HL-60 (cell line): Measurements from ENCODE around the gene ZFYVE28.

ENCODE experiments used
- DNase-seq, 2 experiments: peaks; one replicate each; pipeline ENCODE4 v3.0.0-alpha.2; 2010 to 2020; ENCODE audit warnings: low read depth in 1 of 2, low spot score in 1 of 2
- H3K27ac ChIP-seq: fragments of 250-450 bp; sonication (Bioruptor Pico); replicated peaks from 2 replicates; pipeline ENCODE4 v1.5.1; 2020; ENCODE audit warnings: mild to moderate bottlenecking, moderate library complexity
- H3K27me3 ChIP-seq: fragments of 250-450 bp; sonication (Bioruptor Pico); 2 replicates; pipeline ENCODE4 v1.5.1; 2021; ENCODE audit warnings: mild to moderate bottlenecking, moderate library complexity; ENCODE audit not compliant: insufficient read depth, poor library complexity, severe bottlenecking
- H3K4me3 ChIP-seq: replicated peaks from 2 replicates; pipeline ENCODE4 v1.5.1; 2011; ENCODE audit warnings: mild to moderate bottlenecking, control low read depth, low read length; ENCODE audit not compliant: insufficient read depth
- CTCF ChIP-seq: IDR thresholded peaks from one replicate; pipeline ENCODE4 v1.5.1; 2011; ENCODE audit warnings: low read length, control low read depth, inconsistent platforms; ENCODE audit not compliant: insufficient read depth
- GABPA ChIP-seq: IDR thresholded peaks from 2 replicates; pipeline ENCODE4 v1.6.1; 2012; ENCODE audit warnings: low read depth
- POLR2AphosphoS5 ChIP-seq: IDR thresholded peaks from 2 replicates; pipeline ENCODE4 v1.6.1; 2012; ENCODE audit warnings: low read depth
- REST ChIP-seq: IDR thresholded peaks from 2 replicates; pipeline ENCODE4 v1.6.1; 2012; ENCODE audit warnings: low read depth; ENCODE audit not compliant: insufficient replicate concordance
- SPI1 ChIP-seq: IDR thresholded peaks from 2 replicates; pipeline ENCODE4 v1.6.1; 2012; ENCODE audit warnings: low read depth, mild to moderate bottlenecking, borderline replicate concordance

ZFYVE28 gene

GRCh38 chr4:2375427-2375826, 43.0 kb downstream of the ZFYVE28 start:
- no peaks in the 10 kb centered on the region for H3K27me3 ChIP-seq
- no peak overlapping the region for H3K4me3 ChIP-seq
- DNase-seq, result no peak
- TF ChIP-seq REST (no peak), GABPA (no peak)
- H3K27ac ChIP-seq, result no peak overlapping the region

GRCh38 chr4:2373532-2373931, 44.9 kb downstream of the ZFYVE28 start:
- no peaks in the 10 kb centered on the region for H3K27me3 ChIP-seq
- H3K27ac ChIP-seq, result no peak overlapping the region
- no peak for DNase-seq
- no peak for TF ChIP-seq POLR2AphosphoS5
- TF ChIP-seq CTCF, result no peak
- TF ChIP-seq GABPA, result no peak
- no peak for TF ChIP-seq SPI1
- no peak for TF ChIP-seq REST
- no peak overlapping the region for H3K4me3 ChIP-seq

- no peak for DNase-seq
- Histone ChIP-seq H3K27ac (no peak overlapping the region), H3K4me3 (no peak overlapping the region), H3K27me3 (no peaks in the 10 kb centered on the region)
- TF ChIP-seq CTCF, result no peak
- no peak for TF ChIP-seq POLR2AphosphoS5
- no peak for TF ChIP-seq REST
- TF ChIP-seq GABPA, result no peak
- TF ChIP-seq SPI1, result no peak
These were observed 45.9 kb downstream of the ZFYVE28 start for GRCh38 chr4:2372488-2373030.
